Kidney tubule cell (primary cell): ENCODE measurements around the gene SLC50A1.
"Not testable (repeated sequence)": the region's sequence is repeated elsewhere in the genome, so short reads cannot be mapped to it uniquely, and the experiment has no call there.

Source experiments
- DNase-seq: peaks from one replicate; pipeline ENCODE4 v3.0.0-alpha.2; 2018; ENCODE audit warnings: low spot score

Gene SLC50A1

GRCh38 chr1:155116113-155116764 is 19.4 kb upstream of the SLC50A1 start:
- DNase-seq, result no peak

- DNase-seq, result no peak
Measured at GRCh38 chr1:155117610-155118009, 18.0 kb upstream of the SLC50A1 start.

- not testable (repeated sequence) for DNase-seq
Measured at GRCh38 chr1:155118090-155118489, 17.6 kb upstream of the SLC50A1 start.

GRCh38 chr1:155120253-155120652 is 15.4 kb upstream of the SLC50A1 start:
- DNase-seq, result no peak

- no peak for DNase-seq
Measured at GRCh38 chr1:155121249-155121648, 14.4 kb upstream of the SLC50A1 start.

- no peak for DNase-seq
Measured at GRCh38 chr1:155122308-155122707, 13.3 kb upstream of the SLC50A1 start.

- DNase-seq, result no peak
Measured at GRCh38 chr1:155123801-155124200, 11.9 kb upstream of the SLC50A1 start.

- peak; percentile 96 for DNase-seq
Measured at GRCh38 chr1:155124503-155125463, 10.9 kb upstream of the SLC50A1 start.

- DNase-seq, result no peak
Measured at GRCh38 chr1:155125511-155125945, 10.1 kb upstream of the SLC50A1 start.

- peak; percentile 86 for DNase-seq
Measured at GRCh38 chr1:155125946-155126555, 9.6 kb upstream of the SLC50A1 start.

GRCh38 chr1:155126556-155127104 is 9.0 kb upstream of the SLC50A1 start:
- DNase-seq, result peak; percentile 70

GRCh38 chr1:155127105-155127966 is 8.3 kb upstream of the SLC50A1 start, which contains the start of gene EFNA1:
Gene EFNA1, plus strand, starts transcription at chr1:155127876. Its CDS starts 102 bp downstream, at chr1:155127978.
- peak; percentile 87 for DNase-seq

GRCh38 chr1:155127967-155128754 is 7.5 kb upstream of the SLC50A1 start:
- no peak for DNase-seq

- DNase-seq, result peak; percentile 67
Measured at GRCh38 chr1:155128755-155129473, 6.7 kb upstream of the SLC50A1 start.

GRCh38 chr1:155130272-155131006 is 5.2 kb upstream of the SLC50A1 start:
- DNase-seq, result no peak

- no peak for DNase-seq
Measured at GRCh38 chr1:155131285-155131684, 4.4 kb upstream of the SLC50A1 start.

- DNase-seq, result peak; percentile 70
Measured at GRCh38 chr1:155131856-155132255, 3.8 kb upstream of the SLC50A1 start.

GRCh38 chr1:155133799-155134281 is 1.8 kb upstream of the SLC50A1 start:
- DNase-seq, result no peak

GRCh38 chr1:155134322-155134721 is 1.3 kb upstream of the SLC50A1 start:
- DNase-seq, result no peak
